B cell (primary cell): ENCODE measurements around the gene CLASRP.

ENCODE experiments used
- EZH2 ChIP-seq: IDR thresholded peaks from 2 replicates; pipeline ENCODE4 v1.6.1; 2012; ENCODE audit warnings: borderline replicate concordance, low read depth, mild to moderate bottlenecking, moderate library complexity, low read length; ENCODE audit not compliant: insufficient read depth, poor library complexity, severe bottlenecking
- TF ChIP-seq, protein P1 (sequence below): fragments of 200-600 bp; IDR thresholded peaks from one replicate; pipeline ENCODE4 v1.8.0; 2022; ENCODE audit warnings: antibody characterized with exemption, mild to moderate bottlenecking

DNA sequence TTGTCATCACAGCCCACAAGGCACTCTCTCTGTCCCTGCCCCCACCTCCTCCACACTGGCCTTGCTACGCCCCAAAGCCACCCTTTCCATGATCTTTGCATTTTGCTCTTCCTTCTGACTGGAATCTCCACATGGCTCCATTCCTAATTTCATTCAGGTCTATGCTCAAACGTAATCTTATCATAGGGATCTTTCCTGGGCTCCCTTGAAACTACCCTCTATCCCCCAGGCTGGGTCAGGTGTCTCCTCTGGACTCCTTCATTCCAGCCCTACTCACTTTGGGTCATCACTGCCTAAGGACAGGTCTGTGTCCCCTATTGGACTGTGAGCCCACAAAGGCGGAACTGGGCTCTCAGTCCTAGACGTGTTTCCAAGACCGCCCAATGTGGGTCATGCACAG is 43.3 kb downstream of the CLASRP start:
- TF ChIP-seq, protein P1, sequence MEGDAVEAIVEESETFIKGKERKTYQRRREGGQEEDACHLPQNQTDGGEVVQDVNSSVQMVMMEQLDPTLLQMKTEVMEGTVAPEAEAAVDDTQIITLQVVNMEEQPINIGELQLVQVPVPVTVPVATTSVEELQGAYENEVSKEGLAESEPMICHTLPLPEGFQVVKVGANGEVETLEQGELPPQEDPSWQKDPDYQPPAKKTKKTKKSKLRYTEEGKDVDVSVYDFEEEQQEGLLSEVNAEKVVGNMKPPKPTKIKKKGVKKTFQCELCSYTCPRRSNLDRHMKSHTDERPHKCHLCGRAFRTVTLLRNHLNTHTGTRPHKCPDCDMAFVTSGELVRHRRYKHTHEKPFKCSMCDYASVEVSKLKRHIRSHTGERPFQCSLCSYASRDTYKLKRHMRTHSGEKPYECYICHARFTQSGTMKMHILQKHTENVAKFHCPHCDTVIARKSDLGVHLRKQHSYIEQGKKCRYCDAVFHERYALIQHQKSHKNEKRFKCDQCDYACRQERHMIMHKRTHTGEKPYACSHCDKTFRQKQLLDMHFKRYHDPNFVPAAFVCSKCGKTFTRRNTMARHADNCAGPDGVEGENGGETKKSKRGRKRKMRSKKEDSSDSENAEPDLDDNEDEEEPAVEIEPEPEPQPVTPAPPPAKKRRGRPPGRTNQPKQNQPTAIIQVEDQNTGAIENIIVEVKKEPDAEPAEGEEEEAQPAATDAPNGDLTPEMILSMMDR = no peak
- no peak for TF ChIP-seq EZH2
